ENCODE data around the gene LYSMD3. TPM values are rescaled to one million over a fixed set of nuclear protein-coding genes. Genes with fewer than 3 reads are reported as not detected.
"Not testable (repeated sequence)": the region's sequence is repeated elsewhere in the genome, so short reads cannot be mapped to it uniquely, and the experiment has no call there.

LYSMD3 gene
- total RNA-seq (ENCODE audit: low replicate concordance) = 15.0 and 21.0 TPM in 2 replicates
- long read RNA-seq, full-length matches to known transcripts = 5 of 29 reads
- long read RNA-seq, partial matches to known transcripts = 2 of 29 reads
- long read RNA-seq, other reads (novel, unspliced or antisense) = 22 of 29 reads

DNA sequence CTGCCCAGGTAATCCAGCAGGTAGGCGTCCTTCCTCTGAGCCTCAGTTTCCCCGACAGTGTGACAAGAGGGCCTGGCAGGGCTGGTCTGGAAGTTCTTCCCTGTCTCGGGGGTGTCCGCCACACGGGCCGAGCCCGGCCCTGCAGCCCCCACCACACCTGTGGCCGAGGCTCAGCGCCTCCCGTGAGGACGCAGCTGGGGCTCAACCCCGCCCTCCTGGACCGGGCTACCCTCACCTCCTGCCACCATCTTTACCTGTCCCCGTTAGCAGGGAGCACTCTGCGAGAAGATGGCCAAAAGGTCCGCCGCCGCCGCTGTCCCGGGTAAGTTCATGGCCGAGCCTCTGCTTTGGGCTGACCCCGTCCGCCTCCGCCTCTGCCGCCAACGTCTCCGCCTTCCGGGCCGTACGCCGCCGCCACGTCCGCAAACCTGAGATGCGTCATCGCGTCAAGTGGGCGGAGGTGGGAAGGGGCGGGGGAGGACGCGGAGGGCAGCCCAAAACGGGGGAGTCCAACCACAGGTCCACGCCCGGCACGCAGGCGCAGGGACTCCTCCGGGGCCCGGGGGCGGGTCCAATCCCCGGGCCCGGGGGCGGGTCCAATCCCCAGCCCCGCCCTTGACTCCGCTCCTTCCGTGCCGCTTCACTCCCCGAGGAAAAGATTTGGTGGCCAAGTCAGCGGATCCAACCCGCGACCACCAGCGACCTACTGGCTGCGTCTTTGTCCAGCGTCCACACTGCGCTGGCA is at the start of gene LYSMD3:
Gene LYSMD3 (minus strand): TSS at position 391 of the 745 bp plus-strand sequence. CDS start 4,295 bp downstream, outside the sequence.
- H3K36me3 Mint-ChIP-seq = peaks cover 12% of the 10 kb centered on the region
- peak; percentile 97 for DNase-seq (ENCODE audit: extremely low spot score, unreplicated experiment)
- peaks cover 21% of the 10 kb centered on the region for H3K4me1 Mint-ChIP-seq (ENCODE audit: unreplicated experiment)
- peak within 1 kb of the TSS; percentile 97 for H3K27ac Mint-ChIP-seq
- H3K27me3 Mint-ChIP-seq = peaks cover 12% of the 10 kb centered on the region
- peak within 1 kb of the TSS; percentile 99 for H3K4me3 Mint-ChIP-seq
- no peaks in the 10 kb centered on the region for H3K9me3 Mint-ChIP-seq
- TF ChIP-seq CTCF (conservative IDR thresholded peaks at IDR 0.05) = no peak

- H3K4me1 Mint-ChIP-seq (ENCODE audit: unreplicated experiment); H3K27ac Mint-ChIP-seq; H3K9me3 Mint-ChIP-seq; H3K4me3 Mint-ChIP-seq; H3K36me3 Mint-ChIP-seq; H3K27me3 Mint-ChIP-seq; DNase-seq (ENCODE audit: extremely low spot score, unreplicated experiment): not testable (repeated sequence)
These were observed 47.2 kb upstream of the LYSMD3 start for GRCh38 chr5:90576566-90576965.

- no peak for TF ChIP-seq CTCF (conservative IDR thresholded peaks at IDR 0.05)
- Mint-ChIP-seq H3K27me3 (no peaks in the 10 kb centered on the region), H3K36me3 (no peaks in the 10 kb centered on the region), H3K27ac (no peak overlapping the region), H3K9me3 (peaks cover 12% of the 10 kb centered on the region), H3K4me3 (no peak overlapping the region), H3K4me1 (ENCODE audit: unreplicated experiment) (peaks cover 9% of the 10 kb centered on the region)
- DNase-seq (ENCODE audit: extremely low spot score, unreplicated experiment) = no peak
These were observed 46.3 kb upstream of the LYSMD3 start for GRCh38 chr5:90575712-90576111.

DNA sequence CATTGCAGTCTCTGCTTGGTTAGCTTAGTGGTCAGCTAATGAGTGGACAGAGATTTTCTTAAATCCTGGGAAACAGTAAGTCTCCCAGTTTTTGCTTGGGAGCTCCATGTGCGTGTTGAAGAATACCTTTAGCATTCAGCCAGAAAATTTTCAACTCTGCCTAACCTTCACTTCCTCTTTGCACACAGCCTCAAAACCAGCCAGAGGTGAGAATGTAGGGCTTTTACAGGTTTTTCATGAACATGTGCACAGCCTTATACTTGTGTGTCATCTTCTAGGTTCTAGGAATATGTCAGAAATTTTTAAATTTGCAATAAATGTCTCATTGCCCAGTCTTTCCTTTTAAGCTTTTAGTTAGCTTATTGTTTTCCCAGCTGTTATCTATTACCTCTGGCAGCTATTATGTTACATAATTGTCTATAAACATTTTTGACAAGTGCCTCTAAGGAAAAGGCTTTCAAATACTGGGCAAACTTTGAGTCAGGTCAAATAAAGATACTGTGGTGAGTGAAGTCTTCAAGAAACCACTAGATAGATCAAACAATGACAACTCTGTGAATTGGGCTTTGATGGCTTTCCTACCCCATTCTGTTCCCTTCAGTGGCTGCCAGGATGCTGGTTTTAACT is 41.9 kb upstream of the LYSMD3 start:
- no peak overlapping the region for H3K27ac Mint-ChIP-seq
- peaks cover 10% of the 10 kb centered on the region for H3K9me3 Mint-ChIP-seq
- H3K27me3 Mint-ChIP-seq = no peaks in the 10 kb centered on the region
- TF ChIP-seq CTCF (conservative IDR thresholded peaks at IDR 0.05) = no peak
- H3K4me1 Mint-ChIP-seq (ENCODE audit: unreplicated experiment) = peaks cover 9% of the 10 kb centered on the region
- peaks cover 4% of the 10 kb centered on the region for H3K36me3 Mint-ChIP-seq
- H3K4me3 Mint-ChIP-seq = no peak overlapping the region
- DNase-seq (ENCODE audit: extremely low spot score, unreplicated experiment) = no peak

- Mint-ChIP-seq H3K27me3 (no peaks in the 10 kb centered on the region), H3K27ac (no peak overlapping the region), H3K9me3 (peaks cover 10% of the 10 kb centered on the region), H3K4me3 (no peak overlapping the region), H3K4me1 (ENCODE audit: unreplicated experiment) (peaks cover 9% of the 10 kb centered on the region), H3K36me3 (peaks cover 4% of the 10 kb centered on the region)
- DNase-seq (ENCODE audit: extremely low spot score, unreplicated experiment) = no peak
- TF ChIP-seq CTCF (conservative IDR thresholded peaks at IDR 0.05) = no peak
These were observed 40.6 kb upstream of the LYSMD3 start for GRCh38 chr5:90570034-90570433.

DNA sequence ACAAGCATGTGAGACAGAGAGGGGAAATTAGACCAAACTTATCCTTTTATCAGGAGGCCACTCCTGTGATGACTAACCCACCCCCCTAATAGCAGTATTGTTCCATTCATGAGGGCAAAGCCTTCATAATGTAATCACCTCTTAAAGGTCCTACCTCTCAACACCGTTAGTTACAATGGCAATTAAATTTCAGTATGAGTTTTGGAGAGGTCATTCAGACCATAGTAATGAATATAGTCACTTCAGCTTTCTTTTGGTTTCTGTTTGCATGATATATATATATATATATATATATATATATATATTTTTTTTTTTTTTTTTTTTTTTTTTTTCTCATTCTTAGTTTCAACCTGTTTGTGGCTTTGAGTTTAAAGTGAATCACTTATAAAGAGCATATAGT is 39.7 kb upstream of the LYSMD3 start:
- Mint-ChIP-seq H3K4me1 (ENCODE audit: unreplicated experiment) (peaks cover 9% of the 10 kb centered on the region), H3K9me3 (peaks cover 10% of the 10 kb centered on the region), H3K36me3 (peaks cover 4% of the 10 kb centered on the region), H3K27me3 (no peaks in the 10 kb centered on the region), H3K4me3 (no peak overlapping the region), H3K27ac (no peak overlapping the region)
- TF ChIP-seq CTCF (conservative IDR thresholded peaks at IDR 0.05) = no peak
- no peak for DNase-seq (ENCODE audit: extremely low spot score, unreplicated experiment)
